Activated T-helper 2 cell treated with anti-CD3 and anti-CD28 coated beads, Interferon-gamma antibody, Interleukin-2, Interleukin-4, amounts not matched to agents 10 μg/mL and 5 μg/mL and 100 μg/mL, durations not matched to agents 14 hours and 24 hours and 36 hours (primary cell): ENCODE measurements around the gene CSNK2A2. TPM values are rescaled to one million over a fixed set of nuclear protein-coding genes. Genes with fewer than 3 reads are reported as not detected.

Experiments
- DNase-seq: peaks from one replicate; pipeline ENCODE4 v3.0.0; 2021; ENCODE audit warnings: low spot score
- H3K27ac Mint-ChIP-seq: one replicate; pipeline ENCODE4 v1.8.0; 2021; ENCODE audit warnings: mixed read lengths
- H3K27me3 Mint-ChIP-seq: one replicate; pipeline ENCODE4 v1.8.0; 2021; ENCODE audit warnings: low read depth, mixed read lengths
- H3K36me3 Mint-ChIP-seq: one replicate; pipeline ENCODE4 v1.8.0; 2021; ENCODE audit warnings: low read depth, mixed read lengths
- H3K4me1 Mint-ChIP-seq: one replicate; pipeline ENCODE4 v1.8.0; 2021; ENCODE audit warnings: low read depth, mixed read lengths
- H3K4me3 Mint-ChIP-seq: one replicate; pipeline ENCODE4 v1.8.0; 2021; ENCODE audit warnings: low read depth, mild to moderate bottlenecking, moderate library complexity, mixed read lengths
- H3K9me3 Mint-ChIP-seq: one replicate; pipeline ENCODE4 v1.8.0; 2021; ENCODE audit warnings: mixed read lengths
- intact Hi-C: fragments of 100-400 bp; cut with micrococcal nuclease; formaldehyde crosslinking; loops from one replicate; pipeline ENCODE4 v1.15.1; 2023
- total RNA-seq: library from RNA; stranded (reverse); gene quantifications from 2 replicates; pipeline ENCODE4 v1.2.3, GENCODE V29; 2022

CSNK2A2 gene
- total RNA-seq, 1 donor from 2014 or later = 93.9 TPM

GRCh38 chr16:58195344-58195743 is 2.6 kb downstream of the CSNK2A2 start:
- Mint-ChIP-seq H3K4me1 (peaks cover 49% of the 10 kb centered on the region), H3K9me3 (no peaks in the 10 kb centered on the region), H3K36me3 (peaks cover 65% of the 10 kb centered on the region), H3K4me3 (peak overlapping the region; percentile 51), H3K27me3 (peaks cover 8% of the 10 kb centered on the region), H3K27ac (no peak overlapping the region)
- no peak for DNase-seq
- intact Hi-C loops = loop anchor here (5.0 to 10.0 kb wide), 3 partner anchors 52 to 437 kb away; partner anchors contain the start of gene MMP15

GRCh38 chr16:58194790-58195189 is 3.1 kb downstream of the CSNK2A2 start:
- H3K4me3 Mint-ChIP-seq = no peak overlapping the region

GRCh38 chr16:58187665-58188421 is 10.1 kb downstream of the CSNK2A2 start:
- intact Hi-C loops = no loop called here
- H3K27ac Mint-ChIP-seq = no peak overlapping the region
- DNase-seq = no peak
- H3K4me1 Mint-ChIP-seq = peaks cover 16% of the 10 kb centered on the region
- H3K4me3 Mint-ChIP-seq = no peak overlapping the region
- H3K27me3 Mint-ChIP-seq = no peaks in the 10 kb centered on the region
- H3K9me3 Mint-ChIP-seq = no peaks in the 10 kb centered on the region
- peaks cover 85% of the 10 kb centered on the region for H3K36me3 Mint-ChIP-seq

More at GRCh38 chr16:58194790-58195189, 3.1 kb downstream of the CSNK2A2 start:
- intact Hi-C loops = loop anchor here (5.0 to 10.0 kb wide), 3 partner anchors 53 to 438 kb away; partner anchors contain the start of gene MMP15
- no peak overlapping the region for H3K27ac Mint-ChIP-seq
- H3K27me3 Mint-ChIP-seq = peaks cover 8% of the 10 kb centered on the region
- peaks cover 49% of the 10 kb centered on the region for H3K4me1 Mint-ChIP-seq
- H3K36me3 Mint-ChIP-seq = peaks cover 71% of the 10 kb centered on the region
- no peak for DNase-seq
- H3K9me3 Mint-ChIP-seq = no peaks in the 10 kb centered on the region

- peaks cover 11% of the 10 kb centered on the region for H3K4me1 Mint-ChIP-seq
- H3K27ac Mint-ChIP-seq = no peak overlapping the region
- peaks cover 83% of the 10 kb centered on the region for H3K36me3 Mint-ChIP-seq
- no peak overlapping the region for H3K4me3 Mint-ChIP-seq
- H3K9me3 Mint-ChIP-seq = no peaks in the 10 kb centered on the region
- no peak for DNase-seq
- intact Hi-C loops = no loop called here
- no peaks in the 10 kb centered on the region for H3K27me3 Mint-ChIP-seq
These were observed 10.8 kb downstream of the CSNK2A2 start for GRCh38 chr16:58187092-58187491.

GRCh38 chr16:58186176-58186944 is 11.5 kb downstream of the CSNK2A2 start:
- Mint-ChIP-seq H3K4me1 (peaks cover 10% of the 10 kb centered on the region), H3K4me3 (no peak overlapping the region), H3K9me3 (no peaks in the 10 kb centered on the region), H3K27me3 (no peaks in the 10 kb centered on the region), H3K27ac (no peak overlapping the region), H3K36me3 (peaks cover 83% of the 10 kb centered on the region)
- intact Hi-C loops = no loop called here
- no peak for DNase-seq

GRCh38 chr16:58177353-58177710 is 20.6 kb downstream of the CSNK2A2 start:
- no peak for DNase-seq
- peak overlapping the region; percentile 70 for H3K27ac Mint-ChIP-seq
- intact Hi-C loops = no loop called here
- H3K9me3 Mint-ChIP-seq = peaks cover 3% of the 10 kb centered on the region
- H3K4me1 Mint-ChIP-seq = peaks cover 24% of the 10 kb centered on the region
- H3K4me3 Mint-ChIP-seq = no peak overlapping the region
- no peaks in the 10 kb centered on the region for H3K27me3 Mint-ChIP-seq
- peaks cover 80% of the 10 kb centered on the region for H3K36me3 Mint-ChIP-seq

GRCh38 chr16:58176608-58177352 is 21.1 kb downstream of the CSNK2A2 start:
- no peaks in the 10 kb centered on the region for H3K27me3 Mint-ChIP-seq
- intact Hi-C loops = no loop called here
- H3K36me3 Mint-ChIP-seq = peaks cover 80% of the 10 kb centered on the region
- peak overlapping the region; percentile 70 for H3K27ac Mint-ChIP-seq
- H3K9me3 Mint-ChIP-seq = peaks cover 3% of the 10 kb centered on the region
- peaks cover 24% of the 10 kb centered on the region for H3K4me1 Mint-ChIP-seq
- no peak overlapping the region for H3K4me3 Mint-ChIP-seq
- no peak for DNase-seq

GRCh38 chr16:58170223-58170622 is 27.7 kb downstream of the CSNK2A2 start:
- H3K4me3 Mint-ChIP-seq = no peak overlapping the region
- H3K27me3 Mint-ChIP-seq = no peaks in the 10 kb centered on the region
- peaks cover 4% of the 10 kb centered on the region for H3K4me1 Mint-ChIP-seq
- intact Hi-C loops = no loop called here
- no peaks in the 10 kb centered on the region for H3K9me3 Mint-ChIP-seq
- no peak overlapping the region for H3K27ac Mint-ChIP-seq
- H3K36me3 Mint-ChIP-seq = peaks cover 76% of the 10 kb centered on the region
- DNase-seq = no peak

- H3K9me3 Mint-ChIP-seq = no peaks in the 10 kb centered on the region
- no peak for DNase-seq
- peaks cover 2% of the 10 kb centered on the region for H3K4me1 Mint-ChIP-seq
- H3K27ac Mint-ChIP-seq = no peak overlapping the region
- peaks cover 68% of the 10 kb centered on the region for H3K36me3 Mint-ChIP-seq
- no peaks in the 10 kb centered on the region for H3K27me3 Mint-ChIP-seq
- no peak overlapping the region for H3K4me3 Mint-ChIP-seq
- intact Hi-C loops = no loop called here
These were observed 37.1 kb downstream of the CSNK2A2 start for GRCh38 chr16:58160855-58161254.

GRCh38 chr16:58158725-58159124 is 39.2 kb downstream of the CSNK2A2 start:
- no peaks in the 10 kb centered on the region for H3K9me3 Mint-ChIP-seq
- intact Hi-C loops = no loop called here
- H3K36me3 Mint-ChIP-seq = peaks cover 47% of the 10 kb centered on the region
- H3K27me3 Mint-ChIP-seq = no peaks in the 10 kb centered on the region
- no peak for DNase-seq
- H3K27ac Mint-ChIP-seq = no peak overlapping the region
- peaks cover 4% of the 10 kb centered on the region for H3K4me1 Mint-ChIP-seq
- no peak overlapping the region for H3K4me3 Mint-ChIP-seq

GRCh38 chr16:58157951-58158540 is 39.9 kb downstream of the CSNK2A2 start:
- Mint-ChIP-seq H3K27me3 (no peaks in the 10 kb centered on the region), H3K4me1 (peaks cover 4% of the 10 kb centered on the region), H3K27ac (no peak overlapping the region), H3K4me3 (no peak overlapping the region), H3K9me3 (no peaks in the 10 kb centered on the region), H3K36me3 (peaks cover 40% of the 10 kb centered on the region)
- no peak for DNase-seq
- intact Hi-C loops = no loop called here

GRCh38 chr16:58157239-58157638 is 40.7 kb downstream of the CSNK2A2 start:
- Mint-ChIP-seq H3K27me3 (no peaks in the 10 kb centered on the region), H3K9me3 (no peaks in the 10 kb centered on the region), H3K27ac (no peak overlapping the region), H3K4me3 (no peak overlapping the region), H3K4me1 (peaks cover 4% of the 10 kb centered on the region), H3K36me3 (peaks cover 34% of the 10 kb centered on the region)
- intact Hi-C loops = no loop called here
- DNase-seq = no peak
